HL-60 (cell line): Measurements from ENCODE around the gene DGUOK.

Experiments used
- DNase-seq, 2 experiments: peaks; one replicate each; pipeline ENCODE4 v3.0.0-alpha.2; 2010 to 2020; ENCODE audit warnings: low read depth in 1 of 2, low spot score in 1 of 2
- H3K27ac ChIP-seq: fragments of 250-450 bp; sonication (Bioruptor Pico); replicated peaks from 2 replicates; pipeline ENCODE4 v1.5.1; 2020; ENCODE audit warnings: mild to moderate bottlenecking, moderate library complexity
- H3K27me3 ChIP-seq: fragments of 250-450 bp; sonication (Bioruptor Pico); 2 replicates; pipeline ENCODE4 v1.5.1; 2021; ENCODE audit warnings: mild to moderate bottlenecking, moderate library complexity; ENCODE audit not compliant: insufficient read depth, poor library complexity, severe bottlenecking
- H3K4me3 ChIP-seq: replicated peaks from 2 replicates; pipeline ENCODE4 v1.5.1; 2011; ENCODE audit warnings: mild to moderate bottlenecking, control low read depth, low read length; ENCODE audit not compliant: insufficient read depth
- CTCF ChIP-seq: IDR thresholded peaks from one replicate; pipeline ENCODE4 v1.5.1; 2011; ENCODE audit warnings: low read length, control low read depth, inconsistent platforms; ENCODE audit not compliant: insufficient read depth
- GABPA ChIP-seq: IDR thresholded peaks from 2 replicates; pipeline ENCODE4 v1.6.1; 2012; ENCODE audit warnings: low read depth
- POLR2AphosphoS5 ChIP-seq: IDR thresholded peaks from 2 replicates; pipeline ENCODE4 v1.6.1; 2012; ENCODE audit warnings: low read depth
- SPI1 ChIP-seq: IDR thresholded peaks from 2 replicates; pipeline ENCODE4 v1.6.1; 2012; ENCODE audit warnings: low read depth, mild to moderate bottlenecking, borderline replicate concordance
- TF ChIP-seq, protein P1 (sequence below): IDR thresholded peaks from 2 replicates; pipeline ENCODE4 v1.6.1; 2012; ENCODE audit warnings: low read depth; ENCODE audit not compliant: insufficient replicate concordance

The DGUOK gene

GRCh38 chr2:73993778-73994177 is 67.1 kb downstream of the DGUOK start:
- Histone ChIP-seq H3K27ac (no peak overlapping the region), H3K27me3 (no peaks in the 10 kb centered on the region), H3K4me3 (no peak overlapping the region)
- no peak for DNase-seq
- TF ChIP-seq CTCF (no peak), GABPA (no peak), SPI1 (no peak), POLR2AphosphoS5 (no peak)
- TF ChIP-seq, protein P1, sequence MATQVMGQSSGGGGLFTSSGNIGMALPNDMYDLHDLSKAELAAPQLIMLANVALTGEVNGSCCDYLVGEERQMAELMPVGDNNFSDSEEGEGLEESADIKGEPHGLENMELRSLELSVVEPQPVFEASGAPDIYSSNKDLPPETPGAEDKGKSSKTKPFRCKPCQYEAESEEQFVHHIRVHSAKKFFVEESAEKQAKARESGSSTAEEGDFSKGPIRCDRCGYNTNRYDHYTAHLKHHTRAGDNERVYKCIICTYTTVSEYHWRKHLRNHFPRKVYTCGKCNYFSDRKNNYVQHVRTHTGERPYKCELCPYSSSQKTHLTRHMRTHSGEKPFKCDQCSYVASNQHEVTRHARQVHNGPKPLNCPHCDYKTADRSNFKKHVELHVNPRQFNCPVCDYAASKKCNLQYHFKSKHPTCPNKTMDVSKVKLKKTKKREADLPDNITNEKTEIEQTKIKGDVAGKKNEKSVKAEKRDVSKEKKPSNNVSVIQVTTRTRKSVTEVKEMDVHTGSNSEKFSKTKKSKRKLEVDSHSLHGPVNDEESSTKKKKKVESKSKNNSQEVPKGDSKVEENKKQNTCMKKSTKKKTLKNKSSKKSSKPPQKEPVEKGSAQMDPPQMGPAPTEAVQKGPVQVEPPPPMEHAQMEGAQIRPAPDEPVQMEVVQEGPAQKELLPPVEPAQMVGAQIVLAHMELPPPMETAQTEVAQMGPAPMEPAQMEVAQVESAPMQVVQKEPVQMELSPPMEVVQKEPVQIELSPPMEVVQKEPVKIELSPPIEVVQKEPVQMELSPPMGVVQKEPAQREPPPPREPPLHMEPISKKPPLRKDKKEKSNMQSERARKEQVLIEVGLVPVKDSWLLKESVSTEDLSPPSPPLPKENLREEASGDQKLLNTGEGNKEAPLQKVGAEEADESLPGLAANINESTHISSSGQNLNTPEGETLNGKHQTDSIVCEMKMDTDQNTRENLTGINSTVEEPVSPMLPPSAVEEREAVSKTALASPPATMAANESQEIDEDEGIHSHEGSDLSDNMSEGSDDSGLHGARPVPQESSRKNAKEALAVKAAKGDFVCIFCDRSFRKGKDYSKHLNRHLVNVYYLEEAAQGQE, result no peak

DNA sequence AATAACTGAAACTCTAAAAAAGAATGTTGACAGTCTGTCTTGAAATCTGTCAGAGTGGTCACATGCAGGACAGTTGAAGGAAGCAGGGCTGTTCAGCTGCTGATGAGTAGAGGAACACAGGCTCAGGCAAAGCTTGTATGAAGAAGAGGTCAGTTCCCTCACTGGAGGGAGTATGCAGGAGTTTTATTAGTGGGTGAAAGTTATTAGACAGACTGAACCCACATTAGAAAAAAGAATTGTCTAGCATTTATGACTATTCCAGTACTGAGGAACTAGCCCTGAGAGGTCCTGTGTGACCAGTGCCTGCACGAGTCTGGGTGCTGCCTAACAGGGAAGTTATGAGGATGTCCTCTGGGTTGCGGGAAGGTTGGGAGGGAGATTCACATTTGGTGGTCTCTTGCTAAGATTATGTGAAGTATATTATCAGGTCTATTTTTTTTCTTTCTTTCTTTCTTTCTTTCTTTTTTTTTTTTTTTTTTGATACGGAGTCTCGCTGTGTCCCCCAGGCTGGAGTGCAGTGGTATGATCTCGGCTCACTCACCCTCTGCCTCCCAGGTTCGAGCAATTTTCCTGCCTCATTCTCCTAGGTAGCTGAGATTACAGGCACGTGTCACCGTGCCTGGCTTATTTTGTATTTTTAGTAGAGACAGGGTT is 67.6 kb downstream of the DGUOK start:
- TF ChIP-seq CTCF (no peak), SPI1 (no peak), GABPA (no peak), POLR2AphosphoS5 (no peak)
- TF ChIP-seq, protein P1, result no peak
- no peak for DNase-seq
- Histone ChIP-seq H3K4me3 (no peak overlapping the region), H3K27ac (no peak overlapping the region), H3K27me3 (no peaks in the 10 kb centered on the region)

GRCh38 chr2:73995810-73996209 is 69.1 kb downstream of the DGUOK start:
- Histone ChIP-seq H3K27ac (no peak overlapping the region), H3K27me3 (no peaks in the 10 kb centered on the region), H3K4me3 (no peak overlapping the region)
- no peak for TF ChIP-seq GABPA
- TF ChIP-seq, protein P1, result no peak
- TF ChIP-seq CTCF, result no peak
- no peak for TF ChIP-seq SPI1
- TF ChIP-seq POLR2AphosphoS5, result no peak
- DNase-seq, result no peak
